GM19328 (cell line): ENCODE measurements around the gene CHST11.

Source experiments
- ATAC-seq: cut with Tn5 transposase; IDR thresholded peaks from one replicate; pipeline ENCODE4 v1.9.1; 2021; ENCODE audit warnings: mild to moderate bottlenecking, moderate library complexity; ENCODE audit not compliant: unreplicated experiment

Gene CHST11

GRCh38 chr12:104747955-104748354 is 291.2 kb downstream of the CHST11 start:
- ATAC-seq, result no peak

- no peak for ATAC-seq
Observed at GRCh38 chr12:104748356-104748755, 291.6 kb downstream of the CHST11 start.

DNA sequence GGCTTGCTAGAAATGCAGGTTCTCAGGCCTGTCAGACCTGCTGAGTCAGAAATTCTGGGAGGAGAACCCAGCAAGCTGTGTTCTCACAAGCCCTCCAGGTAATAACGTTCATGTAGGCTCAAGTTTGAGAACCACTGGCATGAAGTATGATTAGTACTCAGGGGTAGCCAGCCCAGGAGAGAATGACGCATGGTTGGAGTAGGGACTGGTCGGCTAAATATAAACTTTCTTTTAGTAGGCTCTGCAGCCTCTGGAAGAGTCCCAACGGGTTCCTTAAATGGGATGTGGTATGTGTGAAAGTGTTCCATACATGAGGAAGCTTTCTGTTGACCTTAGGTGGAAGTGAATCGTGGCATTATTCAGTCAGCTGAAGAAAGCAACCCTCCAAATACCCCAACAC is 292.0 kb downstream of the CHST11 start:
- no peak for ATAC-seq

DNA sequence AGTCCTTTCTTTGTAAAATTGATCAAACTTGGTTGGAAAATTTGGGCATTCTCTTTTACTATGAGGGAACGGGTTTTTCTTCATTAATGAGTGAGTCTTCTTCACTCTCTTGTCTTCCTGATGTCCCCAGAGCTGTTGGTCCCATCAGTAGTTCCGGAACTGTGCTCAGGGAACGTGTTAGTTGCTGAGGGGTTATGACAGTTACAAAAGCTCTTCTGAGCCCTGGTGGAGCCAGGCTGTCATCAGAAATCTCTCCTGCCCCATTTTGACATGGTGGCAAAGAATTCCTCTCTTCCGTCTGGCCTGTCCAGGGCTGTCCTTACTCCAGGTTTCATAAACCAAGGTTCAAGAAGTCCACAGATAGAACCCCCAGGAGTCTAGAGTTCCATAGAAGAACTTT is 292.8 kb downstream of the CHST11 start:
- no peak for ATAC-seq

GRCh38 chr12:104750061-104750460 is 293.3 kb downstream of the CHST11 start:
- ATAC-seq, result no peak

DNA sequence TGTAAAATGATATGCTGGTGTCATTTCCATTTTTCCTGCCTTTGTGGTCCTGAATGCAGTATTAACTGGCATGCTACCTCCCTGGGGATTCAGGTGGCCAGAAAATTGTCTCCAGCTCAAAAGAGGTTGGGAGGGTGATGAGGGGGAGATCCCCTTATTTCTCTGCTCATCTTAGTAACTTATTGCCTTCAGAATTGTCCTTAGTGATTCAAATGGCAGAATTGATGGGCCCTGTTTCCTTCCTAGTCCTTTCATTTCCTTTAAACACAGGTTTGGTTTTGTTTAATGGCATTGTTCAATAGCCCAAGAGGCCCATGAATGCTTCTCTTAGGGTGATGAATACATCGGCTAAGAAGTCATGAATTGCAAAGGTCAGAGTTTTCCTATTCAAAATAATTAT is 294.4 kb downstream of the CHST11 start:
- ATAC-seq, result no peak

GRCh38 chr12:104751594-104751993 is 294.8 kb downstream of the CHST11 start:
- peak; percentile 55 for ATAC-seq

DNA sequence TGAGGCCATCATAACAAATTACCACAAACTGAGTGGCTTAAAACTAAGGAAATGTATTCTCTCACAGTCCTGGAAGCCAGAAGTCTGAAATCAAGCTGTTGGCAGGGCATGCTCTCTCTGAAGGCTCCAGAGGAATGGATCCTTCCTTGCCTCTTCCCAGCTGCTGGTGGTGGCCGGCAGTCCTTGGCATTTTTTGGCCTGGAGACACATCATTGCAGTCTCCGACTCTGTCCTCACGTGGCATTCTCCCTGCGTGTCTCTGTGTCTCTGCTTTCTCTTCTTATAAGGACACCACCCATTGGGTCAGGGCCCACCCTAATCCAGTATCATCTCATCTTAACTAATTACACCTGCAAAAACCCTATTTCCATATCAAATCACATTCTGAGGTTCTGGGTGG is 295.3 kb downstream of the CHST11 start:
- ATAC-seq, result no peak

DNA sequence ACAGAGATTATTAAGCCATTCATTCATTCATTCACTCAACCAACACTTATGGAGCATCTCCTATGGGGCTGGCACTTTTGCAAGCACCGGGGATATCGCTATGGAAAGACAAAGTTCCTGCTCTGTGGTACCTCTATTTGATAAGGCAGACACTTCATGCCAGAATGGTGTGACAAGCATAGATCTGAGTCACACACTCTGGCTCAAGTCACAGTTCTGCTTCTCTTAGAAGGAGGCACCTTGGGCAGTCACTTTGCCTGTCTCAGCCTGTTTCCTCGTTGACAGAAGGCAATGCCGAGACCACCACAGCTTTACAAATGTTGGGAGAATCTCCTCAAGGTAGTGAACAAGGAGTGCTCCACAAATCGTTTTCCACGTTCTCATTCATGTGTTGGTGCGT is 296.1 kb downstream of the CHST11 start:
- no peak for ATAC-seq

GRCh38 chr12:104756901-104757300 is 300.2 kb downstream of the CHST11 start:
- ATAC-seq, result no peak

GRCh38 chr12:104758771-104759170 is 302.0 kb downstream of the CHST11 start:
- ATAC-seq, result no peak

DNA sequence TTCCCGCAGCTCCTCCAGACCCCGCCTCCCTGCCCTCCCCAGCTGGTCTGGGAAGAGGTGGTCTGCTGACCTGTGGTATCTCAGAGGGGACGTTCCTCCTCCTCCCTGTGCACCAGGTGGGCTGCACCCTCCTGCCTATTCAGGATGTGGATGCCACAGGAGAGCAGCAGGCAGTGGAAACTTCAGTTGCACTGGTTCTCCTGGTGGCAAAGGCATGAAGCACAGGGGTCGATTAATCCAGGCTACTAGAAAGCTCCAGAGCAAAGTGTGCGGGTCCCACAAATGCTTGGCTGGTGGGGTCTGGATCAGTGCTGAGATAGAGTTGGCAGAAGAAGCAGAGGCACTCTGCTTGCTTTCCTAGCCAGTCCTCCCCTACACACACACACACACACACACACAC is 304.3 kb downstream of the CHST11 start:
- ATAC-seq, result no peak

GRCh38 chr12:104761611-104762010 is 304.9 kb downstream of the CHST11 start:
- no peak for ATAC-seq

DNA sequence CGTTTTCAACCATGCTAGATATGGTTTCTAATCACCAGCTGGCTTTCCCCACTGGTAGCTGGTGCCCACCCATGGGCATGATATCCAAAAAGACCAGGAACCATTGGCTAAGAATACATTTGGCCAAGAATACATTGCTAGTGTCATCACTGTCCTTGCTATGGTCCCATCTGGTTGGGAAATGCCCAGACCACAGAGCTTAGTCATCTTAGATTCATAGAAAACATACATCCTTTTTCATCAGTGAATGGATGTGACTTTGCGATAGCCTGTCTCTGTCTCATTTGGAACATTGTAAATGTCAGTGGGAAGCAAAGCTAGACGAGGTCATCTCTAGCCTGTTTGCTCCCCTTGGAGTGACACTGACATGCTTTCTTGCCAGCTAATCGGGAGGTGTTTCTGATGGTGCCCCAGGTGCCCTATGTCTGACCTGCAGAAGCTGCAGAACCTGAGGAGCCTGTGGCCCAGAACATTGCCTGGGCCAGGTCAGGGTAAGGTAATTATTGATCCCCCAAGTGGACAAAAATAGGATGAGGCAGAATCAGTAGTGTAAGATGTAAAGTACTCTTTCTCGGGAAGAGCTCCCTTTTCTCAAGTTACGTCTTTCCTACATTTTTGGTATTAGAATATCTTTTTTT is 306.5 kb downstream of the CHST11 start:
- no peak for ATAC-seq

DNA sequence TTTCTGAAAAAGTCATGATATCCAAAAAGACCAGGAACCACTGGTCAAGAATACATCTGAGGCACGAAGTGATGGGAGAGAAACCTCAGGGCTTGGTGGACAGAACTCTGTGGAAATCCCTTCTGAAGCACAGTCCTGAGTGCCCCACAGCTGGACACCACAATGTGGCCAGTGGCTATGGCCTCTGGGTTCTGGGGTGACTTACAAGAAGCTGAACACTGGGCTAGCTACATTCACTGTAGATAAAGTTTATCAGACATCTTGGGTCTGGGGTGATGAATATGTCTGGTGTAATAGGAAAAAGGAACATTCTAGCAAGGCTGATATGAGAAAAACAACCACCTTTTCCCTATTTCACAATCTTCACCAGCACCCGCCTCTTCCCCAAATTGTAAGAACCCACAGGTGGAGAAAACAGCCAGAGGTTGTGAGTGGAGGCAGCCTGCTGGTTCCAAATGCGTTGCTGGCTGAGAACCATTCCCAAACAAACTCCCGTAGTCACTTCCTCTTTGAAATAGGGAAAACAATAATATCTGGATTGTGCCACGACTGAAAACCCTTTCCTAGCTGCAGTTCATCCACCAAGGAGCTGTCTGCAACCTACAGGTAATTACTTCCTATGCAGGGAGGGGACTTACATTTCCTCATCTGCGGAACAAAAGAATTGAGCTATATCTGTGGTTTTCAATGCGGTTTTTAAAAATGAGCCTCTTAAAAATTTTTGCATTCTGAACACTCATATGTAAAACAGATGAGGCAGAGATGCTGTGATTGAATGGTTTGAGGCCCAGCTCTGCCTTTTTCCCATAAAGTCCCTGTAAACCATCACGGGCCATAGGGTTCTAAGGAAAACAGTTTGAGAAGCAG is 307.7 kb downstream of the CHST11 start:
- no peak for ATAC-seq

- no peak for ATAC-seq
Observed at GRCh38 chr12:104767261-104767660, 310.5 kb downstream of the CHST11 start.

DNA sequence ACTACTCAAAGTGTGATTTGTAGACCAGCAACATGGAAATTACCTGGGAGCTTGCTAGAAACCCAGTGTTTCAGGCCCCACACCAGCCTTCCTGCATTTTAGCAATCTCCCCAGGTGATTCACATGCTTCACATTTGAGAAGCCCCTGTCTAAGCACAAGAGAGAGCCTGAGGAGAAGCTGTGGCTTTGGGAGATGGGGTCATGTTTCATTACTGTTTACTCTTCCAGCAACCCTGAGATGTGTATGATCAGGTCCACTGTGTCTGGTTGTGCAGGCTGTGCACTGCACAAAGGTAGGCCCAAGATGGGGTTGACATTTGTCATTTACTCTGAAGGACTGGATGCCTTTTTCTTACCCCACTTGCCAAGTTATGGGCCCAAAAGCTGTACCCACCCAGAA is 311.3 kb downstream of the CHST11 start:
- no peak for ATAC-seq

DNA sequence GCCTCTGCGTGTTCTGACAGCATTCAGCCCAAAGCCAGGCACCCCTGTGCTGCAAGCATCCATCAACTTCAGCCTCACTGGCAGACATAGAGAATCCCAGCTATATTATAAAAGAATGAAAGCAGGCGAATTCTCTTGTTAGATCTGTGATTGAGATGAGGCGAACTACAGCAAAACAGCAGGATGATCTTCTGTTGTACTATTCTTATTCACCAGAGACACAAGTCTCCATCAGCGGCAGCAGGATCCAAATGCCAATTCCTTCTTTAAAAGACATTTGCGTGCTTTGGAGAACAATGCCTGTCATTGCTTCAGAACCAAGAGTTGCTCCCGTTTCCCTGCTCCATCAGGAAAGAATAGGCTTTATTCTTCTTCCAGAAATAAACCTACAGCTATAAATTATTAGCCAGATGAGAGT is 312.4 kb downstream of the CHST11 start:
- ATAC-seq, result no peak

DNA sequence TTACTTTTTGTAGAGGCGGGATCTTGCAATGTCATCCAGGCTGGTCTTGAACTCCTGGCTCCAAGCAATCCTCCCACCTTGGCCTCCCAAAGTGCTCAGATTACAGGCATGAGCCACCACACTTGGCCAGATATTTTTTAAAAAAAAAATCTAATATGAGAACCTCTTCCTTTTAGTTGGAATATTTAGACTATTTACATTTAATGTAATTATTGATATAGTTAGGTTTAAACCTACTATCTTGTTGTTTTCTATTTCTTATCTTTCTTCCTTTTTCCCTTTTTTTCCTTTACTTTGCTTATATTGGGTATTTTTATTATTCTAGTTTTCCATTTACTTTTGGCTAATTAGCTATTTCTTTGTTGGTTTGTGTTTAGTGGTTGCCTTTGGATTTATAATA is 315.6 kb downstream of the CHST11 start:
- ATAC-seq, result no peak

DNA sequence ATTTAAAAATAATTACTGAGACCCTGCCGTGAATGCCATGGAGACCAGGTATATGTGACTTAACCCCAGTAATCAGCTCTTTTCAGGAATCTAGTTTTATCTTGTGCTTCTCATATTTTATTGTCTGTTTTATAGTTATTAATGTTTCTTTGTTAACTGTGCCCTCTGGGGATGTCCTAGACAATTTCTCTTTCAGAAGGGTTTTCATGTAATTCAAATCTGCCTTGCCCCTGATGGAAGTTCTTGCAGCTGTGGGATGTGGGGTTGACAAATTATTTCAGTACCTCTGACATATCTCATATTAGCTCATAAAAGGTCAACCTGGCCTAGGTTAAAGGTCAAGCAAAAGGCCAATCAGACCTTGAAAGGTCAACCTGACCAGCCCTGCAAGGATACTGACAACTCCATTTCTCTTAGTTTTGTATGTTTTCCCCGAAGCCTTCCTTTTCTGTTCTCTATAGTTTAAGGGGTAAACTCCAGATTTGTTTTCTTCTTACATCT is 319.0 kb downstream of the CHST11 start:
- no peak for ATAC-seq

DNA sequence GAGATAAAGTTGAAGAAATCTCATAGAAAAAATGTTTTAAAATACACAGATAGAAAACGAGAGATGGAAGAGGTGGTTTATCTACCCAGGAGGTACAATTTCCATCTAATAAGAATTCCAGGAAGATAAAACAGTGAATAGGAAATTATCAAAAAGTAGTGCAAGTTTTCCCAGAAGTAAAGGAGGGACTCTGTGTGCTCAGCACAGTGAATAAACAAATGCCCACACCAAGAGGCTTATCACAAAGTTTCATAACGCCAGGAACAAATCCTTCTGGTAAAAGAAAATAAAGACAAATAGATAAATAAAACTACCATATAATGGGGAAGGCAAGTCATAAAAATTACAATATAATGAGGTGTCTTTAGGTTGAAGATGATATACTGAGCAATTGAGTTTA is 322.4 kb downstream of the CHST11 start:
- ATAC-seq, result no peak

- ATAC-seq, result no peak
Observed at GRCh38 chr12:104782296-104782695, 325.5 kb downstream of the CHST11 start.
